ENCODE data around the gene ARAP1. TPM values are rescaled to one million over a fixed set of nuclear protein-coding genes. Genes with fewer than 3 reads are reported as not detected.

Gene ARAP1
- total RNA-seq, 1 donor from 2014 or later, result 17.6 TPM

GRCh38 chr11:72637926-72638325, 114.3 kb downstream of the ARAP1 start:
- H3F3A ChIP-seq (ENCODE audit: low read depth), result peaks cover 7% of the 10 kb centered on the region
- Mint-ChIP-seq H3K4me1 (peaks cover 12% of the 10 kb centered on the region), H3K27me3 (ENCODE audit: insufficient read depth, low read depth) (peaks cover 11% of the 10 kb centered on the region), H3K9me3 (no peaks in the 10 kb centered on the region), H3K36me3 (no peaks in the 10 kb centered on the region), H3K4me3 (no peak overlapping the region), H3K27ac (no peak overlapping the region)
- no peaks in the 10 kb centered on the region for H3K79me2 ChIP-seq (ENCODE audit: low read depth)
- H3K4me1 ChIP-seq, result peaks cover 11% of the 10 kb centered on the region
- H4K20me1 ChIP-seq (ENCODE audit: low read depth), result peaks cover 11% of the 10 kb centered on the region
- no peaks in the 10 kb centered on the region for H3K36me3 ChIP-seq
- no peak overlapping the region for H3K9ac ChIP-seq
- no peak for DNase-seq (ENCODE audit: low spot score)
- no peak overlapping the region for H3K4me2 ChIP-seq
- no peak overlapping the region for H3K27ac ChIP-seq
- H3K27me3 ChIP-seq, result peaks cover 64% of the 10 kb centered on the region
- no peak overlapping the region for H2AFZ ChIP-seq (replicated peaks)
- TF ChIP-seq CTCF (IDR thresholded peaks at IDR 0.05), result no peak
- no peak overlapping the region for H3K4me3 ChIP-seq
- no peaks in the 10 kb centered on the region for H3K9me3 ChIP-seq (ENCODE audit: low read depth)

- peaks cover 16% of the 10 kb centered on the region for H3K4me1 ChIP-seq
- H3K79me2 ChIP-seq (ENCODE audit: low read depth), result no peaks in the 10 kb centered on the region
- H3K27ac ChIP-seq, result no peak overlapping the region
- TF ChIP-seq CTCF (IDR thresholded peaks at IDR 0.05) (no peak), EZH2 (IDR thresholded peaks at IDR 0.05) (no peak), EZH2phosphoT487 (IDR thresholded peaks at IDR 0.05) (no peak)
- H3K27me3 ChIP-seq, result peaks cover 57% of the 10 kb centered on the region
- Mint-ChIP-seq H3K4me1 (peaks cover 17% of the 10 kb centered on the region), H3K4me3 (no peak overlapping the region), H3K36me3 (no peaks in the 10 kb centered on the region), H3K9me3 (no peaks in the 10 kb centered on the region), H3K27ac (no peak overlapping the region), H3K27me3 (ENCODE audit: insufficient read depth, low read depth) (peaks cover 11% of the 10 kb centered on the region)
- H3K4me3 ChIP-seq, result no peak overlapping the region
- no peak overlapping the region for H3K9ac ChIP-seq
- no peak overlapping the region for H2AFZ ChIP-seq (replicated peaks)
- no peaks in the 10 kb centered on the region for H3K9me3 ChIP-seq (ENCODE audit: low read depth)
- no peaks in the 10 kb centered on the region for H3K36me3 ChIP-seq
- no peak for DNase-seq (ENCODE audit: low spot score)
- H3K4me2 ChIP-seq, result no peak overlapping the region
- H4K20me1 ChIP-seq (ENCODE audit: low read depth), result peaks cover 11% of the 10 kb centered on the region
- peaks cover 4% of the 10 kb centered on the region for H3F3A ChIP-seq (ENCODE audit: low read depth)
Measured at GRCh38 chr11:72637198-72637597, 115.0 kb downstream of the ARAP1 start.

- Mint-ChIP-seq H3K9me3 (no peaks in the 10 kb centered on the region), H3K4me1 (peaks cover 19% of the 10 kb centered on the region), H3K27ac (no peak overlapping the region), H3K4me3 (no peak overlapping the region), H3K27me3 (ENCODE audit: insufficient read depth, low read depth) (peaks cover 11% of the 10 kb centered on the region), H3K36me3 (no peaks in the 10 kb centered on the region)
- no peak overlapping the region for H3K4me3 ChIP-seq
- no peak for DNase-seq (ENCODE audit: low spot score)
- TF ChIP-seq EZH2 (IDR thresholded peaks at IDR 0.05) (no peak), CTCF (IDR thresholded peaks at IDR 0.05) (no peak), EZH2phosphoT487 (IDR thresholded peaks at IDR 0.05) (no peak)
- H4K20me1 ChIP-seq (ENCODE audit: low read depth), result peaks cover 3% of the 10 kb centered on the region
- H2AFZ ChIP-seq (replicated peaks), result no peak overlapping the region
- H3K4me1 ChIP-seq, result peaks cover 14% of the 10 kb centered on the region
- peaks cover 4% of the 10 kb centered on the region for H3F3A ChIP-seq (ENCODE audit: low read depth)
- no peaks in the 10 kb centered on the region for H3K9me3 ChIP-seq (ENCODE audit: low read depth)
- no peak overlapping the region for H3K27ac ChIP-seq
- no peak overlapping the region for H3K9ac ChIP-seq
- no peak overlapping the region for H3K4me2 ChIP-seq
- H3K36me3 ChIP-seq, result no peaks in the 10 kb centered on the region
- H3K79me2 ChIP-seq (ENCODE audit: low read depth), result no peaks in the 10 kb centered on the region
- peaks cover 48% of the 10 kb centered on the region for H3K27me3 ChIP-seq
Measured at GRCh38 chr11:72636376-72636775, 115.8 kb downstream of the ARAP1 start.
